ENCODE measurements around the gene SLC17A6.

The SLC17A6 gene

GRCh38 chr11:22337596-22338485 lies at the start of gene SLC17A6:
Gene SLC17A6 (plus strand): TSS chr11:22338381. CDS start chr11:22338534, 153 bp downstream.
- no peak for DNase-seq (ENCODE audit: low read depth, low spot score)

GRCh38 chr11:22302368-22302767 lies 35.8 kb upstream of the SLC17A6 start:
- no peak for DNase-seq (ENCODE audit: low read depth, low spot score)

GRCh38 chr11:22304337-22304961 lies 33.7 kb upstream of the SLC17A6 start:
- no peak for DNase-seq (ENCODE audit: low read depth, low spot score)

GRCh38 chr11:22317656-22318055 lies 20.5 kb upstream of the SLC17A6 start:
- no peak for DNase-seq (ENCODE audit: low read depth, low spot score)

GRCh38 chr11:22331771-22332170 lies 6.4 kb upstream of the SLC17A6 start:
- DNase-seq (ENCODE audit: low read depth, low spot score), result no peak

GRCh38 chr11:22336587-22336986 lies 1.6 kb upstream of the SLC17A6 start:
- no peak for DNase-seq (ENCODE audit: low read depth, low spot score)

GRCh38 chr11:22339611-22340010 lies 1.4 kb downstream of the SLC17A6 start:
- no peak for DNase-seq (ENCODE audit: low read depth, low spot score)

GRCh38 chr11:22340235-22340634 lies 2.1 kb downstream of the SLC17A6 start:
- DNase-seq (ENCODE audit: low read depth, low spot score), result no peak

- no peak for DNase-seq (ENCODE audit: low read depth, low spot score)
These were observed 2.8 kb downstream of the SLC17A6 start for GRCh38 chr11:22340701-22341587.

GRCh38 chr11:22341588-22341931 lies 3.4 kb downstream of the SLC17A6 start:
- no peak for DNase-seq (ENCODE audit: low read depth, low spot score)

- no peak for DNase-seq (ENCODE audit: low read depth, low spot score)
These were observed 4.2 kb downstream of the SLC17A6 start for GRCh38 chr11:22342211-22343031.

GRCh38 chr11:22343032-22343324 lies 4.8 kb downstream of the SLC17A6 start:
- DNase-seq (ENCODE audit: low read depth, low spot score), result no peak

- no peak for DNase-seq (ENCODE audit: low read depth, low spot score)
These were observed 5.3 kb downstream of the SLC17A6 start for GRCh38 chr11:22343371-22344032.

GRCh38 chr11:22344081-22344480 lies 5.9 kb downstream of the SLC17A6 start:
- DNase-seq (ENCODE audit: low read depth, low spot score), result no peak

GRCh38 chr11:22346282-22346681 lies 8.1 kb downstream of the SLC17A6 start:
- DNase-seq (ENCODE audit: low read depth, low spot score), result no peak

- DNase-seq (ENCODE audit: low read depth, low spot score), result no peak
These were observed 9.8 kb downstream of the SLC17A6 start for GRCh38 chr11:22347857-22348487.

GRCh38 chr11:22349491-22349890 lies 11.3 kb downstream of the SLC17A6 start:
- no peak for DNase-seq (ENCODE audit: low read depth, low spot score)

- no peak for DNase-seq (ENCODE audit: low read depth, low spot score)
These were observed 21.1 kb downstream of the SLC17A6 start for GRCh38 chr11:22359295-22359694.

GRCh38 chr11:22371160-22371559 lies 33.0 kb downstream of the SLC17A6 start:
- DNase-seq (ENCODE audit: low read depth, low spot score), result peak; percentile 50

GRCh38 chr11:22387126-22387525 lies 48.9 kb downstream of the SLC17A6 start:
- no peak for DNase-seq (ENCODE audit: low read depth, low spot score)
